LNCAP (cell line): ENCODE data around the gene GHRL.

Experiments
- TF ChIP-seq, protein P1 (sequence below): fragments of 450-650 bp; IDR thresholded peaks from 2 replicates; pipeline ENCODE4 v1.5.1; 2017; ENCODE audit warnings: mild to moderate bottlenecking

GHRL gene, protein sequence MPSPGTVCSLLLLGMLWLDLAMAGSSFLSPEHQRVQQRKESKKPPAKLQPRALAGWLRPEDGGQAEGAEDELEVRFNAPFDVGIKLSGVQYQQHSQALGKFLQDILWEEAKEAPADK

DNA sequence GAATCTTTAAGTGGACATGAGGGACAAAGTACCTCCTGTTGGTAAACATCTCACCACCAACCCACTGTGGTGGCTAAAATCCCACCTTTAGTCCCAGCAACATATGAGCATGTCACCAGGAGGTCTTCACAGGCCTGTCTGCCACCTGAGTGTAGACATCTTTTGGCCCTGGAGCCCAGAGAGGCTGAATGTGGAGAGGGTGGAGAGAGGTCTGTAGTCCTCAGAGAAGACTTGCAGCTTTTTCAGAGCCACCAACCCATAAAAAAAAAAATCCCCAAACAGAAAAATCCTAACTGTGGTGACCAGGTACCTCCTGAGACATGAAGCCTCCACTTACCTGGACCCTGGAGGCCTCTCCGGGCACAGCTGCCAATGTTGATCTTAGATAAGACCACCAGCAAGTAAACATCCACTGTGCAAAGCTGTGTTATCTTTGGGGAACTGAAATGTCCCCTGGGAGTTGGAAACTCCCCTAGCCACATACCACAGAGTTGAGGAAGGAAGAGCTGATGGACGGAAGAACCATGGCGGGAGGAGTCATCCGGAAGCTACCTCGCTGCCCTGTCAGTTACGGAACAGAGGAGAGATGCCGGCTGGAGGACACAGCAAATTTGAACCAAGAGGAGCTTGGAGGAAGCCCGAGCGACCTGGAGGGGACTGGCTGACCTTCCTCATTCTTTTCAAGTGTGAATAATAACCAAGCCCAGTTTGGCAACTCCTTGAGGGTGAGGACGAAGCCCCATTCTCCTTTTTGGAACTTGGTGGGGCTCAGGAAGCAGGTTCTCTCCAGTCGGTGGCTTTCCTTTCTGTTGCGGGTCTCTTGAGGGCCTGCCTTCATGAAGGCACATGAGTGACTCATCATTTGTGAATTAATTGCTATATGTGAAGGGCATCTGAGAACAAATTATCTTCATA is at the start of gene GHRL:
GHRL (minus strand) TSS at position 443 of the 915 bp plus-strand sequence. CDS start 2,767 bp downstream, outside the sequence.
- TF ChIP-seq, protein P1, sequence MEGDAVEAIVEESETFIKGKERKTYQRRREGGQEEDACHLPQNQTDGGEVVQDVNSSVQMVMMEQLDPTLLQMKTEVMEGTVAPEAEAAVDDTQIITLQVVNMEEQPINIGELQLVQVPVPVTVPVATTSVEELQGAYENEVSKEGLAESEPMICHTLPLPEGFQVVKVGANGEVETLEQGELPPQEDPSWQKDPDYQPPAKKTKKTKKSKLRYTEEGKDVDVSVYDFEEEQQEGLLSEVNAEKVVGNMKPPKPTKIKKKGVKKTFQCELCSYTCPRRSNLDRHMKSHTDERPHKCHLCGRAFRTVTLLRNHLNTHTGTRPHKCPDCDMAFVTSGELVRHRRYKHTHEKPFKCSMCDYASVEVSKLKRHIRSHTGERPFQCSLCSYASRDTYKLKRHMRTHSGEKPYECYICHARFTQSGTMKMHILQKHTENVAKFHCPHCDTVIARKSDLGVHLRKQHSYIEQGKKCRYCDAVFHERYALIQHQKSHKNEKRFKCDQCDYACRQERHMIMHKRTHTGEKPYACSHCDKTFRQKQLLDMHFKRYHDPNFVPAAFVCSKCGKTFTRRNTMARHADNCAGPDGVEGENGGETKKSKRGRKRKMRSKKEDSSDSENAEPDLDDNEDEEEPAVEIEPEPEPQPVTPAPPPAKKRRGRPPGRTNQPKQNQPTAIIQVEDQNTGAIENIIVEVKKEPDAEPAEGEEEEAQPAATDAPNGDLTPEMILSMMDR, result no peak

DNA sequence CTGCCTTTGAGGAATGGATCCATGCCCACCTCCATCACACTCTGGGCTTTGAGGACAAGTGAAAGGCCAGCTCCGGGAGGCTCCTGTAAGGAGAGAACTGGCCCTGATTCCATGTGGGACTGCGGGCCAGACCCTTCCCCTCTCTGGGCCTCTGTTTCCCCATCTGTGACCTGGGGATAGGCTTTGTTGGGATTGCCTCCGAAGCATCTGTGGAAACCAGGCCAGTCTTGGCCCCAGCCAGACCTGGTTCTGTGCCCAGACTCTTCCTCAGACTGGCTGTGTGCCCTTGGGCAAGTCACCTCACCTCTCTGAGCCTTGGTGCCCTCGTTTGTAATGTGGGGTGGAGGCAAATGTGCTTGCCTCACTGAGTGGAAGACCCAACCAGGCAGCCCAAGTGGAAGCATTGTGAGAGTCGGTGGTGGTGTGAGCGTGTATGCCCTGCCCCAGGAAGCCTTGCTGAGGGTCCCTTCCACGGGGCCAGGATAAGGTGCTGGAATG is 49.2 kb upstream of the GHRL start:
- TF ChIP-seq, protein P1, result no peak

DNA sequence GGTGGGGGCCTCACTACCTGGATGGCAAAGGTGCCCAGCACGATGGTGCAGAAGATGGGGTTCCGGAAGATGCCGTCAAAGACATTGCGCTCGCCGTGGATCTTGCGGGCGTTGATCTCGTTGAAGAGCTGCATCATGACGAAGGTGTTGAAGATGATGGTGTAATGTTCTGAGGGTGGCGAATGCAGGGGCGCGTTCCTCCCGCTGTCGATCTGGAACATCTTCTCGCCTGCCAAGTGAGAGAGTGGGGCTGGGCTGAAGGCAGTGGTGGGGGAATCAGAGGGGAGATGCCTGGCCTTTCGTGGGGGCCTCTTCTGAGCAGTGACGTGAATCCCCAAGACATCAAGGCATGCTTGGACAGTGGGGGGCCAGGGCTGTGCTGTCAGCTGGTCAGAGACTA is 47.7 kb upstream of the GHRL start:
- TF ChIP-seq, protein P1, result no peak

DNA sequence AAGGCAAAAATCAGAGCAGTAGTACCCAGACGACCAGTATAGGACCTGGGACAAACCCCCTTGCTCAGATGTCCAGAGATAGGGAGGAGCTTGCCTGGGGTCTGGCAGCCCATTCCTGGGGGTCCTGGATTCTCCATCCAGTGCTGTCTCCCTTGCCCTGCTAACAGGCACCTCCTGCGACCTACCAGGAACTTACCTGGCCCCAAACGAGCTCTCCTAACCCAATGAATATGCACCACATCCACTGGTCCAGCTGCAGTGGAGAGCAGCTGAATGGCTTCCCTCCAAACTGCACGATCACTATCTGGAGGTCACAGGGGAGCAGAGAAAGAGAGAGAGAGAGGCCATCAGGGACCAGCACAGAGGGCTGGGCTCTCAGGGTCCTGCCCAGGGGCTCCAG is 47.3 kb upstream of the GHRL start:
- TF ChIP-seq, protein P1, result no peak

DNA sequence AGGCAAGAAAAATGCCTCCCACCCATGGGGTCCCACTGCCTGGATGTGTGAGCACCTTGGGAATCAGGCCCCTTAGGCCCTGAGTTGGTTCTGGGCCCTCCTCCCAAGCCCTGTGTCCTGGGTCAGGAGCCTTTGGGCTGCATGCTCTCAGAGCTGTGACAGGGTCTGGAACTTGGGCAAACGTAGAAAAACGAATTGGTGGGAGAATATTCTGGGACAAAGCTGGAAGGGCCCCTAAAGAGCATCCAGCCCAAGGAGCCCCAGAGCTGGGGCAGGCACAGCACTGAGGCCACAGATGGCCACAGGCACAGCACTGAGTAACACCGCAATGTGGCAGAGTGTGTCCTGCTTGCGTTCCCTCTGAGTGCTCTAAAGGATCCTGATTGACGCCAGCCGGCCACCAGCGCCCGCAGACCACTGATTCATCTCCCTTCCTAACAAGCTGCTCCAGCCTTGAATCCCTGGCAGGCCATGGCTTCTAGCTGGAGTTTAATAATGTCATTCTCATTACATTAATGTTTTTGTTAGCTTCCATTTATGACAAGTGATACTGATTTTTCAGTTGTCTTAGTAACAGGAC is 46.7 kb upstream of the GHRL start:
- TF ChIP-seq, protein P1, result no peak

DNA sequence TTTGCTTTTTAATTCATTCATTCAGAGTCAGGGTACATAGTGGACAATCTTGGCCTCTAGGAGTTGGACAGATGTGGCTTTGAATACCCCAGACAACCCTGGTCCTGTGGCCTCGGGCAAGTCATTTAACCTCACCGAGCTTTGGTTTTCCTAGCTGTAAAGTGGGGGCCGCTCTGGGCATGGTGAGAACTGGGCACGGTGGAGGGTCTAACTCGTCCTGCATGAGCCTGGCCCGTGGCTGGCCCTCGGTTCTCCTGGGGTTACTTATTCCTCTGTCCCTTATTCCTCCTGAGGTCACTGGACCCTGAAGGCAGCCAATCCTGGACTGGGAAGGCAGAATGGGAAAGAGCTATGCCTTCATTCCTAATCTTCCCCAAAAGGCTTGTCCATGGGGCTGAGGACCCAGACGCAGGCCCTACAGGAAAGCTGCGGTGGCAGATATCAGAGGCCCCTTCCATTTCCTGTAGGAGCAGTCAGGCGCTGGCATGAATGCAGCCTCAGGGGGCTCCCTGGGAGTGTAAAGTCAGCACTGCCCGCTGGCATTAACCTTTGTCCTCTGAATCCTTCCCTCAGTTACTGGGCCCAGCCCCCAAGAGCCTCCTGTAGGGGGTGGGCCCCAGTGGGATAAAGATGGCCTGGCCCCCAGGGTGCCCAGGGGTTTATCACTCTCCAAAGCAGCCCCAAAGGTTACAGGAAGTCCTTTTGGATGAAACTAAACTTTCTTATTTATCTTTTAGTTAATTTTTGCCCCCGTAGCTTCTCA is 46.0 kb upstream of the GHRL start:
- TF ChIP-seq, protein P1, result no peak

DNA sequence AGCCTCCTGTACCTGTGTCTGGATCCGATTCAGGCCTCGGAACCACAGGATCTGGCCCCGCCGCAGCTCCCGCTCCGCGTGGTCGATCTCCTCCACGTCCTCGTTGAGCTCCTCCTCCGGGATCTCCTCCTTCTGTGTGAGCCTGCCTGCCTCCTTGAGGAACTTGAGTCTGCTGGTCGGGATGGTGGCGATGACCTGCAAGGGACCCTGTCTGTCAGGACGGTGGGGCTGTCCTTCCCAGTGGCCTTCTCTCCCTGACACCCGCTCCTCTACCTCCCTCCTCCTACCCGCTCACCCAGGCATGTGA is 45.4 kb upstream of the GHRL start:
- TF ChIP-seq, protein P1, result no peak
